ENCODE results near the gene CCNF. TPM values are rescaled to one million over a fixed set of nuclear protein-coding genes. Genes with fewer than 3 reads are reported as not detected.
A peak's percentile ranks its signal among the peaks of the same experiment; 100 is the strongest.

The CCNF gene
- total RNA-seq, 1 experiment from 2014 or later = 76.1 TPM

GRCh38 chr16:2472885-2473445 is 43.7 kb downstream of the CCNF start:
- H3K4me3 ChIP-seq (ENCODE audit: low read depth, low read length, poor library complexity, severe bottlenecking) = peak overlapping the region; percentile 87
- no peak for TF ChIP-seq EZH2 (IDR thresholded peaks at IDR 0.05; ENCODE audit: borderline replicate concordance, low read depth, low read length, poor library complexity, severe bottlenecking)
- no peak for TF ChIP-seq CTCF (conservative IDR thresholded peaks at IDR 0.05; ENCODE audit: low read depth, low read length)
- H3K27me3 ChIP-seq (replicated peaks; ENCODE audit: insufficient read depth, low read depth, low read length, poor library complexity) = no peaks in the 10 kb centered on the region
- no peaks in the 10 kb centered on the region for H3K9me3 ChIP-seq (ENCODE audit: low read depth, low read length, poor library complexity, severe bottlenecking)
- DNase-seq (ENCODE audit: low spot score) = no peak
- CTCF ChIA-PET = no interaction called here
- no TSS peak for BruUV-seq (replicated peaks)
- H3K36me3 ChIP-seq (ENCODE audit: insufficient read depth, low read length, poor library complexity, severe bottlenecking) = no peaks in the 10 kb centered on the region
- no peak overlapping the region for H3K27ac ChIP-seq (ENCODE audit: low read depth, low read length, poor library complexity, severe bottlenecking)
- intact Hi-C loops (cut with micrococcal nuclease; ENCODE audit: unreplicated experiment) = no loop called here
- POLR2A ChIA-PET (ENCODE audit: low non-redundant PET) = no interaction called here
- peaks cover 60% of the 10 kb centered on the region for H3K4me1 ChIP-seq (ENCODE audit: insufficient read depth, low read length, poor library complexity, severe bottlenecking)

GRCh38 chr16:2473446-2473926 is 44.2 kb downstream of the CCNF start:
- POLR2A ChIA-PET (ENCODE audit: low non-redundant PET) = no interaction called here
- CTCF ChIA-PET = no interaction called here
- no peaks in the 10 kb centered on the region for H3K9me3 ChIP-seq (ENCODE audit: low read depth, low read length, poor library complexity, severe bottlenecking)
- no TSS peak for BruUV-seq (replicated peaks)
- H3K27me3 ChIP-seq (replicated peaks; ENCODE audit: insufficient read depth, low read depth, low read length, poor library complexity) = no peaks in the 10 kb centered on the region
- no peak for DNase-seq (ENCODE audit: low spot score)
- no peaks in the 10 kb centered on the region for H3K36me3 ChIP-seq (ENCODE audit: insufficient read depth, low read length, poor library complexity, severe bottlenecking)
- intact Hi-C loops (cut with micrococcal nuclease; ENCODE audit: unreplicated experiment) = no loop called here
- peak overlapping the region; percentile 87 for H3K4me3 ChIP-seq (ENCODE audit: low read depth, low read length, poor library complexity, severe bottlenecking)
- TF ChIP-seq CTCF (conservative IDR thresholded peaks at IDR 0.05; ENCODE audit: low read depth, low read length) (no peak), EZH2 (IDR thresholded peaks at IDR 0.05; ENCODE audit: borderline replicate concordance, low read depth, low read length, poor library complexity, severe bottlenecking) (no peak)
- peaks cover 54% of the 10 kb centered on the region for H3K4me1 ChIP-seq (ENCODE audit: insufficient read depth, low read length, poor library complexity, severe bottlenecking)
- no peak overlapping the region for H3K27ac ChIP-seq (ENCODE audit: low read depth, low read length, poor library complexity, severe bottlenecking)

GRCh38 chr16:2473999-2474876 is 45.0 kb downstream of the CCNF start:
- intact Hi-C loops (cut with micrococcal nuclease; ENCODE audit: unreplicated experiment) = no loop called here
- BruUV-seq (replicated peaks) = no TSS peak

More at GRCh38 chr16:2473999-2474876, 45.0 kb downstream of the CCNF start:
- Histone ChIP-seq H3K27ac (ENCODE audit: low read depth, low read length, poor library complexity, severe bottlenecking) (peak overlapping the region; percentile 88), H3K27me3 (replicated peaks; ENCODE audit: insufficient read depth, low read depth, low read length, poor library complexity) (no peaks in the 10 kb centered on the region), H3K4me3 (ENCODE audit: low read depth, low read length, poor library complexity, severe bottlenecking) (peak overlapping the region; percentile 87), H3K36me3 (ENCODE audit: insufficient read depth, low read length, poor library complexity, severe bottlenecking) (no peaks in the 10 kb centered on the region), H3K9me3 (ENCODE audit: low read depth, low read length, poor library complexity, severe bottlenecking) (no peaks in the 10 kb centered on the region), H3K4me1 (ENCODE audit: insufficient read depth, low read length, poor library complexity, severe bottlenecking) (peaks cover 47% of the 10 kb centered on the region)
- CTCF ChIA-PET = interaction anchor here (0.6 to 0.7 kb wide), 2 partner anchors 27 to 692 kb away, joined by 3 to 12 read pairs; partner anchors contain the start of gene NUBP2
- DNase-seq (ENCODE audit: low spot score) = peak; percentile 70
- peak; percentile 36; the same call in 1 of the 2 replicates for TF ChIP-seq CTCF (conservative IDR thresholded peaks at IDR 0.05; ENCODE audit: low read depth, low read length)
- no peak for TF ChIP-seq EZH2 (IDR thresholded peaks at IDR 0.05; ENCODE audit: borderline replicate concordance, low read depth, low read length, poor library complexity, severe bottlenecking)
- POLR2A ChIA-PET (ENCODE audit: low non-redundant PET) = interaction anchor here (0.5 kb wide), 1 partner anchor 39 kb away, joined by 3 read pairs; no protein-coding TSS in a partner anchor

Measured in A673 (cell line).